Stimulated activated CD4-positive, alpha-beta T cell treated with anti-CD3 and anti-CD28 coated beads, TNF-alpha, amount 100 ng/mL, for 1 hour (primary cell): ENCODE data around the gene LTBP2.

ENCODE experiments used
- DNase-seq, 3 donors: peaks; one replicate each; pipeline ENCODE4 v3.0.0-alpha.2; 2020; ENCODE audit warnings: low read depth in 3 of 3, low spot score in 1 of 3

LTBP2 gene

DNA sequence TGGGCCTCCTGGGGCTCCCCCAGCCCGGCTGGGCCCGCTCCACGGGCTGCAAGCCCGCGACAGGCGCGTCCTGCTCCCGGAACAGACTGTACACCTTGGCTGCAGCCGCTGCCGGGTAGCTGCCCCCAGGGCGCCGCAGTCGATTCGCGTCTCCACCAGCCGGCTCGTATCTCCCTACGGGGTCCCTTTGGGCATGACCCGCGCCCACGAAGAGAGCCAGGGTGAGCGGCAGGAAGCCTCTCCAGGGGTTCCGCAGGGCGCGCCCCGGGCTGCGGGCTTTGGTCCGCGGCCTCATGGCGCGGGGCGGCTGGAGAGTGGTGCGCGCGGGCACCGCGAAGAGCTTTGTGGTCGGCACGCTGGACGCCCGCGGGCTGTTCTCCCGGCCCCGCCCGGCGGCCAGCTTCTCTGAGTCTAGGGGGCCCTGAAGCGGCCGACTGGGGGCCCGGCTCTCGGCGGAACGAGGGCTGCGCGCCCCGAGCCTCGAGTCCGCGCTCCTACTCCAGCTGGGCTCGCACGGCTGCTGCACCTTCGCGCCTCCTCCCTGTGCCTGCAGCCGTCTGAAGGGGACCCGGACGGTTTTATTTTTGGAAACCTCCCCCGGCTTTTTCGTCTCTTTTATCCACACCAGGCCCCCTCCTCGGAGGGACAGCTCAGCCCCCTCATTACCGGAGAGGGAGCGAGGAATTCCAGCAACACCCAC is at the start of gene LTBP2:
Gene LTBP2, minus strand, starts transcription at position 588 of the 700 bp plus-strand sequence. Its CDS starts 293 bp downstream, at position 295.
- no peak for DNase-seq

DNA sequence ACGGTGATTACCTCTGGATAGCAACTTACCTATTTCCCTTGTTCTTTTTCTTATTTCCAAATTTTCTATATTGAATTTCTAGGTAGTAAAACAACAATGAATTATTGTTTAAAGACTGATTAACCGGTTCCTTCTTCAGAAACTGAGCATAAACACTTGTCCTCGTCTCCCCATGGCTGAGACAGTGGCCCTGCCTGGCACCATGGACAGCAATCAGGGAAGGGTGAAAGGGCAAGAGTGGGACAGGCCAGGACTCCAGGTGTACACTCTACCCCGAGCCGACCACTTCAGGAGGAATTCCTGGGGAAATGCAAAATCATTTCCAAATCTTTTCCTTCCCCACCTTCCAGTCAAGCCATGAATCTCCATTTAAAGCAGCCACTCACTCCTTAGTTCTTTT is 48.8 kb upstream of the LTBP2 start:
- DNase-seq = no peak

DNA sequence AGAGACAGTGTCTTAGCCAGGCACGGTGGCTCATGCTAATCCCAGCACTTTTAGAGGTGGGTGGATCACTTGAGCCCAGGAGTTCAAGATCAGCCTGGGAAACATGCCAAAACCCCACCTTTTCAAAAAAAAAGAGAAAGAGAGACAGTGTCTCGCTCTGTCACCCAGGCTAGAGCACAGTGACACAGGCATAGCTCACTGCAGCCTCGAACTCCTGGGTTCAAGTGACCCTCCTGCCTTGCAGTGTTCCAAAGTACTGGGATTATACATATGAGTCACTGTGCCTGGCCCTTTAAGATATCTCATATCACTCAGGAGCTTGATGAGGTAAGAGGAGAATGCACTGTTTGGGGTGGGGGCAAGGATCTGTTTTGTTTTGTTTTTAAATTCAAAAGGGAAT is 48.1 kb upstream of the LTBP2 start:
- no peak for DNase-seq

GRCh38 chr14:74658535-74659131 is 46.6 kb upstream of the LTBP2 start:
- DNase-seq = no peak

DNA sequence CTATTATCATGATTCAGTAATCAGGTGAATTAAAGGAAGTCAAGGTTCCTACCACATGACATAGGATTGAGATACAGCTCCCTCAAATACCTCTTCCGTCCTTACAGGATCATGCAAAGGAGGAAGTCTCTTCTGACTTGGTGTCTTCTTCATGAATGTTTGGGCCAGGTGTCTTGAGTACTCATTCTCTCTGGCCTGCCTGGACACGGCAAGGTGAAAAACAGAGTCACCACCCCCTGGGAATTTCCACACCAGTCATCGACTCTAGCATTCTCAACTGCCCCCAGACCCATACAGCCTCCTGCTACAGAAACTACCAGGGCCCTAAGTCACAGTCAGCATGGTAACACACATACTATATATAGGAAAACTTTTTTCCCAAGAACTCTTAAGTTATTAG is 44.9 kb upstream of the LTBP2 start:
- DNase-seq = no peak

DNA sequence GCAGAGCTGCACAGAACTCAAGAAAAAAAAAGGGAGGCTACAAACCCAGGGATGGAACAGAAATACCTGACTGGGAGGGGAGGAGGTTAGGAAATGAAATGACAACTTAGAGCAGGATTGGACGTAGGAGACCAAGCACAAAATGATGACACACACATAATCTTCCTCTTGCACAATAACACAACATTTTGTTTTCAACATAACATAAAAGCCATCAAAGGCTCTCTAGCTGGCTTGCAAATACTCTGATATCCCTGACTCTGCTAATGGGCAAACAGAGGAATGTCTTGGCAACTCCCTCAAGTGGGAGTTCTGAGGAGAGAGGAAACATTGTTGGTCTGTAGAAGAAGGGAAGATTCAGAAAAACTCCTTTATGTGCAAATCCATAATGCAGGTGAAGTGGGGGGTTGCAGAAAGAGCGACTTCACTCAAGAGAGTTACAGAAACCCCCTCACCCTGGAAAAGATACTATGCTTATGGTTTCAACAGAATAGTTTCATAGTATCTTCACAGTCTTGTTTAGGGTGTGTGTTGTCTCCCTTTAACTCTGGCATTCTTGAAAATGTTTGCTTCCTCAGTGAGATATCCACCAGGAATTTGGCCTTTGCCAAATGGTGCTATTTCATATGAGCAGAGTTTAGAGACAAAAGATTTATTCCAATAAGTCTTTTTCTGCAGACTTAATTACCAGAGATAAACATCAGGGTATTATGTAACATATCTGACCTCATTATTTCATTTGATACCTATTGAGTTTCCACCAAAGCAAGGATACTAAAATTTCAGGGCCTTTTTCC is 43.8 kb upstream of the LTBP2 start:
- no peak for DNase-seq

- DNase-seq = no peak
Measured at GRCh38 chr14:74654931-74655330, 42.9 kb upstream of the LTBP2 start.

GRCh38 chr14:74653386-74654138 is 41.5 kb upstream of the LTBP2 start:
- no peak for DNase-seq

DNA sequence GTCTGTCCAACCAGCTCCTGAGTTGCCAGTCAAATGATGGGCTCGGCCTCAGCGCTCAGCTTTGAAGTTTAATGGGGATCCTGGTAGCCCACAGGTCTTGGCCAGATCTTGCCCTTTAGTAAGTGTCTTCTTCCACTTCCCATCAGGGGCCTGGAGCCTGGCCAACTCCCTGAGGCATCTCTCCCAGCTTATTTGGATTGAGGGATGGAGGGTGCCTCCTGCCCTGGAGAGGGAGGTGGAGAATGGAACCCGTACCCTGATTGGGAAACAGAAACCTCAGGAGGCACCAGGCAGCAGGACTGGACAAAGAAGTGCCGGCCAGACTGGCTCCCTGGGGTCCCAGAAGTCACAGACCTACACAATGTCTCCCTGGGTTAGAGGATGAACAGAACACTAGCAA is 40.5 kb upstream of the LTBP2 start:
- no peak for DNase-seq

DNA sequence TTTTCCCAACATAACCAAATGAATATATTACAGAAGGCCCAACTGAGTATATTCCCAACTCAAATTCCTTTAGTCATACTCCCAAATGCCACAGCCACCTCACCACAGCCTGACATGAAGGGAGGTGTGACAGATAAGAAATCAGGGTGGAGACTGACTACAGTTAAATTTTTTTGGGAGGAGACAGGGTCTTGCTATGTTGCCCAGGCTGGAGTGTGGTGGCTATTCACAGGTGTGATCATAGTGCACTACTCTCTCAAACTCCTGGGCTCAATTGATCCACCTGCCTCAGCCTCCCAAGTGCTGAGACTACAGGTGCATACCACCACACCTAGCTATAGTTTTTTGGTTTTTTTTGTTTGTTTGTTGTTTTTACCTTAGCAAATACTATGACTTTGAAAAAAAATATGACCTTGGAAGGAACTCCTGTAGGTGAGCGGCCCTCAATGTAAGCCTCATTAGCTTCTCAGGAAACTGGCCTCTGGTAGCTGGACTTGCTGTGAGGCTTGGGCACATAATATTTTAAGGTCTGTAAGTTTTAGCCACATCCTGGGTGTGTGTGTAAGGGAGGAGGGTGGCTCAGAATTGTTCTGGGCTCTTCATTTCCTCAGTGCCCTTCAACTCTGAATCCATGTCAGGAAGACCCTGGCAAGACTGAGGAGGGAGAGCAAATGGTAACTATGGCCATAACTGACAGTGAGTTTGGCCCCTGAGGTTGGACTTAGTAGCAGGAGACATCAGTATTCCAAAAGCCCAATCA is 39.1 kb upstream of the LTBP2 start:
- DNase-seq = no peak

DNA sequence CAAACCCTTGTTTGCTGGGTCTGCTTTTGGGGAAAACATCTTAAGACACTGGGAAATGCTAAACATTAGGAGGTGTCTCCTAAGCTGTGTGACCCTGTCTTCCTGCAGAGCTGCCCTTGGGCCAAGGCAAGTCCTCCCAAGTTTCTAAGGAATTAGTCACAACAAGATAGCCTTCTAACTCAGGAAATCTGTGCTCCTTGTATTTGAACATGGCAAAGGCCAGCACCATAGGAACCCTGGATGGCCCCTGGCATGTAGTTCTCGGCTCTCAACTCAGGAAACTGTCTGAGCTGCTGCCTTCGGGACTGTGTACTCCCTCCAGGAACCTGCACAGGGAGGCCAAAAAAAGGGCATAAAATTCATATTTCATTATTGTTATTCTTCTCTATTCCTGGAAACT is 37.6 kb upstream of the LTBP2 start:
- DNase-seq = no peak

GRCh38 chr14:74649167-74649566 is 37.1 kb upstream of the LTBP2 start:
- no peak for DNase-seq

GRCh38 chr14:74648601-74649000 is 36.6 kb upstream of the LTBP2 start:
- DNase-seq = no peak

DNA sequence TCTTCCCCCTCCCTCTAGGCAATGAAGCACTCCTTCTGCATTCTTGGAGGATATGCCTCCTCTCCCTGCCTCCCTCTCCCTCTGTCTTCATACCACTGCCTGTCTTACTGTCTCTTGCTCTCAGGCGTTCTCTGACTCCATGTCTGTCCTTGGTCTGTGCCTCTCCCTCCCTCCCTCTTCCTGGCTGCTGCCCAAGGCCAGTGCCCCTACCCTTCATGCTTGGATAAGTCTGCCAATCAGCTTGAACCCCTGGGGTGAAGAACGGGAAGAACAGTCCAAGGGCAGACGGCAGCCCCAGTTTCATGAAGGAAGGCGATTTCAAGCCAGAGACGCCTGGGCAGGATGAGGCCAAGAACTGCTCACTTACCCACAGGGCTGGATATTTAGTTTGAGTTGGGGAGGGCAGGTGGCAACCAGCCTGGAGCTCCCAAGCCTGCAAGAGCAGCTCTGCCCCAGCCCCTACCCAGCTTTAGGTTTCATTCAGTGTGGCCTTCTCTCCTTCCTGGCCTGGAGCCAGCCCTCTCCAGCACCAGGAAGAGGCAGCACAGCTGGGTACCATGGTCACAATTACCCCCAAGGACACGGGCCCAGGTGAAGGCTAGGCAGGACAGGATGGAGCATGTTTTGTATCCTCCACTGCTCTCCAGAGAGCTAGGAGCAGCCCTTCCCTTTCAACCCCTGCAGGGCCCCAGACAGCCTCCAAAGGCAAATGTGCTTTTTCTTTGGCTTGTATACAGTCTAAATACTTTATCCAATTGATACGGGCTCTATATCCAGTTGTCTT is 35.8 kb upstream of the LTBP2 start:
- DNase-seq = no peak

- DNase-seq = no peak
Measured at GRCh38 chr14:74647061-74647677, 35.1 kb upstream of the LTBP2 start.

- no peak for DNase-seq
Measured at GRCh38 chr14:74645756-74646470, 33.9 kb upstream of the LTBP2 start.

DNA sequence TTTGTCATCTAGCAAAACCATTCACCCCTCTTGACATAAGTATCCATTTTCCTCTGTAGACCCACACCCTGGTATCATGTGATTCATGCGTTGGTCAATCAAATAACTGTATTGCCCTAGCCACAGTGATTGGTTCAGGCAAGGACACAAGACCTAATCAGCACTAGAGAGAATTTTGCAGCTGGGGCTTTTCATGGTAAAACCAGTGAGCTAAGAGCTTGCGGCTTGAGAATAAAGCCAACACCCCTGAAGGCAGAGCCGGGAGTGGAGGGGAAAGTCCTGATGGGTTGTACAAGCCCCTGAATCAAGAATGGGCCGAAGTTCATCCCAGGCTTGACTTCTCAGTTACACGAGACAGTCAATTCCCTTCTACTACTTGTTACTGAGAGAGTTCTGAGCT is 33.2 kb upstream of the LTBP2 start:
- DNase-seq = no peak

DNA sequence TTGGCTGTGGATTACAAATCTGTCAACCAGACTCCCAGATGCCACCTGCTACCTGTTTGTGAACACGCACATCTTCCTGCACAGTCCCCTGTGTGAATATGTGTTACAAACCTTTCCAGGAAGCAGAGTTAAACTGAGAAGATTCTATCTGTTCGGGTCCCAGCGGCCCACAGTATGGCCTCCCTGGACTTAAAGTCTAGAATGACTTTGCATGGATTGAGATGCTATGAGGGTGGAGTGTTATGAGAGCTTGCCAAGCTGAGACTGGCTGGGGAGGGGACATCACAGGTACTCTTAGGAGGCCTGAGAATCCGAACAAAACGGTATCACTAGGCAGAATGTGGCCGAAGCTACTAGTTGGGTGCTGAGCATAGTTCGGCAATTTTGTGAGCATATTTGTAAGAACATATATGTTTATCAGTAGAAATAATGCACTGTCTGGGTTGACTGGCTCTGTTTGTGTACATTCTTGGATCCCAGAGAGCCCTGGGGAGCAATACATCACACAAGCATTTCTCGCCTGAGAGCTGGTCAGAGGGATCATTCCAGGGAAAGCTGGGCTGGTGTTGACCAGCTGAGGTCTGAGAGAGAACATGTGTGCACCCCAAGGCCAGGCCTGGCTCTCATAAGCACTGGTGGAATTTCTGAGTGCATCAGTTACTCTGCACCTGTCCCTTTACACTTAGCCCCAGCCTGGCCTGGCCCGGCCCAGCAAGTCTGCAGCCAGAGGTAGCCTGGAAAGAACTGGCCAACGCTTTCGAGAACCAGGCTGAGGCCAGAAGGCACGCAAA is 29.8 kb upstream of the LTBP2 start:
- no peak for DNase-seq
